GM18507 (cell line): Measurements from ENCODE around the gene SLC5A4.
"Not testable (repeated sequence)": the region's sequence is repeated elsewhere in the genome, so short reads cannot be mapped to it uniquely, and the experiment has no call there.

Source experiments
- DNase-seq: peaks from one replicate; pipeline ENCODE4 v3.0.0; 2011; ENCODE audit warnings: low read depth; ENCODE audit not compliant: insufficient read length; ENCODE audit errors: extremely low spot score
- FAIRE-seq: peaks from 2 replicates; lab custom pipeline; 2011; peaks lifted over from hg19 to GRCh38; lab: Jason Lieb, UNC

Gene SLC5A4

GRCh38 chr22:32255217-32255616 lies at the start of gene SLC5A4:
SLC5A4 (minus strand) TSS chr22:32255347; CDS start chr22:32255329, 18 bp downstream.
- FAIRE-seq (no peak), DNase-seq (no peak)

GRCh38 chr22:32293921-32294320 lies 38.8 kb upstream of the SLC5A4 start:
- FAIRE-seq, result not testable (repeated sequence)

GRCh38 chr22:32286290-32286840 lies 31.2 kb upstream of the SLC5A4 start:
- DNase-seq, result no peak
- FAIRE-seq, result no peak

More at GRCh38 chr22:32293921-32294320, 38.8 kb upstream of the SLC5A4 start:
- DNase-seq, result not testable (repeated sequence)

GRCh38 chr22:32281072-32281471 lies 25.9 kb upstream of the SLC5A4 start:
- no peak for DNase-seq
- FAIRE-seq, result no peak

GRCh38 chr22:32275353-32275752 lies 20.2 kb upstream of the SLC5A4 start:
- not testable (repeated sequence) for DNase-seq, FAIRE-seq

- FAIRE-seq, result no peak
- DNase-seq, result no peak
Observed at GRCh38 chr22:32271389-32271788, 16.2 kb upstream of the SLC5A4 start.

GRCh38 chr22:32270641-32271369 lies 15.7 kb upstream of the SLC5A4 start:
- FAIRE-seq (no peak), DNase-seq (no peak)

- FAIRE-seq (no peak), DNase-seq (no peak)
Observed at GRCh38 chr22:32269316-32269715, 14.2 kb upstream of the SLC5A4 start.

GRCh38 chr22:32267011-32267410 lies 11.9 kb upstream of the SLC5A4 start:
- DNase-seq (no peak), FAIRE-seq (no peak)

- FAIRE-seq (peak; percentile 89), DNase-seq (peak; percentile 44)
Observed at GRCh38 chr22:32265882-32266767, 11.0 kb upstream of the SLC5A4 start.

- FAIRE-seq, result not testable (repeated sequence)
Observed at GRCh38 chr22:32263678-32264077, 8.5 kb upstream of the SLC5A4 start.

GRCh38 chr22:32261306-32261705 lies 6.2 kb upstream of the SLC5A4 start:
- DNase-seq (no peak), FAIRE-seq (no peak)

More at GRCh38 chr22:32263678-32264077, 8.5 kb upstream of the SLC5A4 start:
- DNase-seq, result not testable (repeated sequence)

- FAIRE-seq, result no peak
Observed at GRCh38 chr22:32258791-32259190, 3.6 kb upstream of the SLC5A4 start.

GRCh38 chr22:32255726-32256125 lies 579 bp upstream of the SLC5A4 start:
- DNase-seq (no peak), FAIRE-seq (no peak)

More at GRCh38 chr22:32258791-32259190, 3.6 kb upstream of the SLC5A4 start:
- DNase-seq, result no peak

GRCh38 chr22:32249231-32249630 lies 5.9 kb downstream of the SLC5A4 start:
- FAIRE-seq (no peak), DNase-seq (no peak)

- DNase-seq (no peak), FAIRE-seq (no peak)
Observed at GRCh38 chr22:32248276-32248675, 6.9 kb downstream of the SLC5A4 start.

GRCh38 chr22:32246166-32246565 lies 9.0 kb downstream of the SLC5A4 start:
- no peak for DNase-seq
- no peak for FAIRE-seq

- no peak for FAIRE-seq
- DNase-seq, result no peak
Observed at GRCh38 chr22:32245042-32245441, 10.1 kb downstream of the SLC5A4 start.

GRCh38 chr22:32244547-32244946 lies 10.6 kb downstream of the SLC5A4 start:
- FAIRE-seq (no peak), DNase-seq (no peak)

GRCh38 chr22:32240461-32240860 lies 14.7 kb downstream of the SLC5A4 start:
- FAIRE-seq (no peak), DNase-seq (no peak)
